ENCODE data around the gene TMEM119.
"Not testable (repeated sequence)": the region's sequence is repeated elsewhere in the genome, so short reads cannot be mapped to it uniquely, and the experiment has no call there.

Gene TMEM119

GRCh38 chr12:108583991-108584390 lies 13.9 kb downstream of the TMEM119 start:
- no peak for FAIRE-seq
- DNase-seq (ENCODE audit: low spot score) = no peak

- no peak for DNase-seq (ENCODE audit: low spot score)
- FAIRE-seq = no peak
These were observed 14.7 kb downstream of the TMEM119 start for GRCh38 chr12:108582978-108583770.

- FAIRE-seq (no peak), DNase-seq (ENCODE audit: low spot score) (no peak)
These were observed 15.4 kb downstream of the TMEM119 start for GRCh38 chr12:108582509-108582908.

- DNase-seq (ENCODE audit: low spot score) = no peak
- no peak for FAIRE-seq
These were observed 16.3 kb downstream of the TMEM119 start for GRCh38 chr12:108581311-108582227.

GRCh38 chr12:108580531-108580930 lies 17.4 kb downstream of the TMEM119 start:
- FAIRE-seq (no peak), DNase-seq (ENCODE audit: low spot score) (no peak)

GRCh38 chr12:108578813-108579212 lies 19.1 kb downstream of the TMEM119 start:
- FAIRE-seq = no peak

GRCh38 chr12:108578264-108578663 lies 19.6 kb downstream of the TMEM119 start:
- DNase-seq (ENCODE audit: low spot score) = no peak
- no peak for FAIRE-seq

More at GRCh38 chr12:108578813-108579212, 19.1 kb downstream of the TMEM119 start:
- no peak for DNase-seq (ENCODE audit: low spot score)

GRCh38 chr12:108577458-108577857 lies 20.4 kb downstream of the TMEM119 start:
- FAIRE-seq = no peak
- no peak for DNase-seq (ENCODE audit: low spot score)

GRCh38 chr12:108576660-108577234 lies 21.1 kb downstream of the TMEM119 start:
- no peak for FAIRE-seq
- DNase-seq (ENCODE audit: low spot score) = peak; percentile 14

GRCh38 chr12:108575199-108575912 lies 22.5 kb downstream of the TMEM119 start:
- no peak for DNase-seq (ENCODE audit: low spot score)
- no peak for FAIRE-seq

- DNase-seq (ENCODE audit: low spot score); FAIRE-seq: not testable (repeated sequence)
These were observed 23.6 kb downstream of the TMEM119 start for GRCh38 chr12:108574276-108574675.

GRCh38 chr12:108573317-108573716 lies 24.6 kb downstream of the TMEM119 start:
- no peak for FAIRE-seq

GRCh38 chr12:108572166-108572790 lies 25.6 kb downstream of the TMEM119 start:
- DNase-seq (ENCODE audit: low spot score) = no peak
- FAIRE-seq = no peak

More at GRCh38 chr12:108573317-108573716, 24.6 kb downstream of the TMEM119 start:
- no peak for DNase-seq (ENCODE audit: low spot score)

GRCh38 chr12:108571609-108572165 lies 26.2 kb downstream of the TMEM119 start:
- FAIRE-seq = no peak
- DNase-seq (ENCODE audit: low spot score) = no peak

GRCh38 chr12:108570743-108571608 lies 26.9 kb downstream of the TMEM119 start:
- FAIRE-seq = no peak
- DNase-seq (ENCODE audit: low spot score) = no peak

GRCh38 chr12:108568338-108569154 lies 29.3 kb downstream of the TMEM119 start:
- FAIRE-seq (no peak), DNase-seq (ENCODE audit: low spot score) (no peak)

GRCh38 chr12:108567406-108568337 lies 30.2 kb downstream of the TMEM119 start:
- FAIRE-seq (no peak), DNase-seq (ENCODE audit: low spot score) (no peak)
